Activated CD4-positive, alpha-beta T cell treated with anti-CD3 and anti-CD28 coated beads, Interleukin-2, amount 10 ng/mL, durations not matched to agents 24 days and 14 days (primary cell): ENCODE results near the gene MFN1. TPM values are rescaled to one million over a fixed set of nuclear protein-coding genes. Genes with fewer than 3 reads are reported as not detected.
"Not testable (repeated sequence)": the region's sequence is repeated elsewhere in the genome, so short reads cannot be mapped to it uniquely, and the experiment has no call there.

Experiments used
- DNase-seq: peaks from one replicate; pipeline ENCODE4 v3.0.0; 2022
- H3K27ac Mint-ChIP-seq: one replicate; pipeline ENCODE4 v1.8.0; 2022; ENCODE audit warnings: mild to moderate bottlenecking, mixed read lengths
- H3K27me3 Mint-ChIP-seq: one replicate; pipeline ENCODE4 v1.8.0; 2022; ENCODE audit warnings: mixed read lengths
- H3K36me3 Mint-ChIP-seq: one replicate; pipeline ENCODE4 v1.8.0; 2022; ENCODE audit warnings: low read depth, mild to moderate bottlenecking, mixed read lengths
- H3K4me1 Mint-ChIP-seq: one replicate; pipeline ENCODE4 v1.8.0; 2021; ENCODE audit warnings: mixed read lengths
- H3K4me3 Mint-ChIP-seq: one replicate; pipeline ENCODE4 v1.8.0; 2022; ENCODE audit warnings: mild to moderate bottlenecking, moderate library complexity, mixed read lengths
- H3K9me3 Mint-ChIP-seq: one replicate; pipeline ENCODE4 v1.8.0; 2021; ENCODE audit warnings: mixed read lengths
- intact Hi-C: fragments of 100-400 bp; cut with micrococcal nuclease; formaldehyde crosslinking; loops from one replicate; pipeline ENCODE4 v1.15.1; 2023
- total RNA-seq: library from RNA; stranded (reverse); gene quantifications from 2 replicates; pipeline ENCODE4 v1.2.3, GENCODE V29; 2022

Gene MFN1
- total RNA-seq, result 36.2 and 37.0 TPM in 2 replicates

DNA sequence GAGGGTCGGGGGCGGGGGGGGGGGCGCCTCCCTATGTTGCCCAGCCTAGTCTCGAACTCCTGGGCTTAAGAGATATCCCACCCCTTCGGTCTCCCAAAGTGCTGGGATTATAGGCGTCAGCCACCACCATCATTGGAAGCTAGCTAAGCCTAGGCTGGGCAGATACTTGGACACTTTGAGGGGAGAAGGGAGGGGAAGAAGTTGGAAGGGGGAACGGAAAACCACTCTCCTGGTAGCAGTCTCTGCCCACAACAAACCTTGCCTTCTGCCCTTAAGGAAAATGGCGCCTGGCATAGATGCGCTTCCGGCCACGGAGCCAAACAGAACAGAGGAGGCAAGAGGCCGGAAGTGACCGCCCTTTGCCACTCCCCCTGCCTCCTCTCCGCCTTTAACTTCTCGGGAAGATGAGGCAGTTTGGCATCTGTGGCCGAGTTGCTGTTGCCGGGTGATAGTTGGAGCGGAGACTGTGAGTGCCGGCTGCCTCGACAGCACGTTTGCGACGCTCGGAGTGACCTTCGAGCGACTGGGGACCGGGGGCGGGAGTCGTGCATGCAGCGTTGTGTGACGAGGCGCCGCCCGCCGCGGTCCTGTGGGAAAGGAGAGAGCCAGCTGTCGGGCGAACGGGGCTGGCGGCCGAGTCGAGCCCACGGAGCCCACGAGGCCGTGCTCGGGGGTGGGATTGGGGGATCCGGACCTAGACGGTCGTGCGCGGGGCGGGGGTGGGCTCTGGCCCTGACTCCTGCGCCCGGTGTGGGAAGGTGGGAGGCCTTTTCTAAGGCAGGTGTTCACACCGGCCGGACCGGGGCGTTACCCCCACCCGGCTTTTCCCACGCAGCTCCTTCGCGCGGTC lies at the start of gene MFN1:
Gene MFN1 (plus strand): TSS at position 365 of the 850 bp plus-strand sequence. CDS start 1,143 bp downstream, outside the sequence.
- Mint-ChIP-seq H3K4me1 (peaks cover 14% of the 10 kb centered on the region), H3K27me3 (no peaks in the 10 kb centered on the region), H3K36me3 (peaks cover 19% of the 10 kb centered on the region), H3K4me3 (peak within 1 kb of the TSS; percentile 100), H3K27ac (peak within 1 kb of the TSS; percentile 98), H3K9me3 (no peaks in the 10 kb centered on the region)
- DNase-seq, result peak; percentile 97
- intact Hi-C loops, result loop anchor here (1.0 to 10.0 kb wide), 7 partner anchors 24 to 1257 kb away; partner anchors contain the start of genes ACTL6A, MRPL47, NDUFB5 and TTC14

DNA sequence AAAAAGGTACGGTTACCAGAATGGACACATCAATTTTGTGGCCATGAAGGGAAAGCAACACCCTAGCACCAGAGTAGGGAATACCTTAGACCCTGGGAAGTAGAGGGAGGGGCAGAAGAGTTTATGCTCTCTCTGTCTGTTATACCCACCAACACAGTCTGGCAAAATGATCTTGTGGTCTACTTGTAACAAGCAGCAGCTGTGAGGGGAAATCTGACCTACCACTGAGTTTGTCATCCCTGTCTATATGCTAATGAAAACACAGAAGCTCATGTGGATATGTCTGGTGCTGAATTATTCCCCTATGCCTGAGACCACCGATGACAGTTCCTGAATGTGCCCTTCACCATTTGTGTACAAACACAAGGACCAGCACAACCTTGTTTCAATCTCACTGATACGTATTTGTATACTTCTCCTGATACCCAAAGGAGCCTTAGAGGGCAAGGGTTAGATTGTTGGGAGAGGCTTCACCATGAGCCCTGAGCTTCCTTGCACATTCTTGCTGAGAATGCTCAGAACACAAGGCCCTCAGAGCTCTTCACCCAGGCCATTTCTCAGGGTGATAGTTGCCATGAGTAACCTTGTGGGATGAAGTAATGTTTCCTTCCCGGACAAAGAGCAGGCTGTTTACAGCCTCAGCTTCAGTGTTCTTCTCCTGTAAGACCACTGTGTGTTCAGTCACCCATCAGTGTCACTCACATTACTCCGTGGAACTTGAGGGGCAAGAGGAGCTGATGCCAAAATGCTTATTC lies 49.4 kb upstream of the MFN1 start:
- intact Hi-C loops, result no loop called here
- Mint-ChIP-seq H3K4me3 (no peak overlapping the region), H3K27me3 (peaks cover 13% of the 10 kb centered on the region), H3K9me3 (no peaks in the 10 kb centered on the region), H3K27ac (no peak overlapping the region), H3K4me1 (no peaks in the 10 kb centered on the region), H3K36me3 (no peaks in the 10 kb centered on the region)
- no peak for DNase-seq

DNA sequence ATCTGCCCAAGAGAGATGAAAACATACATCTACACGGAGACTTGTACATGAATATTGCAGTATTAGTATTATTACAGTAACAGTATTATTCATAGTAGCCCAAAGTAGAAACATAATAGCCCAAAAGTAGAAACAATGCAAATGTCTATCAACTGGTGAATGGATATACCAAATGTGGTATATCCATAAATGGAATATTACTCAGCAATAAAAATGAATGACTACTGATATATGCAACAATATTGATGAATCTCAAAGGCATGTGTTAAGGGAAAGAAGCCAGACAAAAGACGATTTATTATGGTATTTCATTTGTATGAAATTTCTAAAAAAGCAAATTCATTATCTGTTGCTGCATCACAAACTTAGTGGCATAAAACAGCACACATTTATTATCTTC lies 48.2 kb upstream of the MFN1 start:
- Mint-ChIP-seq H3K4me1 (no peaks in the 10 kb centered on the region), H3K27me3 (peaks cover 16% of the 10 kb centered on the region), H3K27ac (no peak overlapping the region), H3K9me3 (no peaks in the 10 kb centered on the region), H3K4me3 (no peak overlapping the region), H3K36me3 (no peaks in the 10 kb centered on the region)
- intact Hi-C loops, result no loop called here
- no peak for DNase-seq

DNA sequence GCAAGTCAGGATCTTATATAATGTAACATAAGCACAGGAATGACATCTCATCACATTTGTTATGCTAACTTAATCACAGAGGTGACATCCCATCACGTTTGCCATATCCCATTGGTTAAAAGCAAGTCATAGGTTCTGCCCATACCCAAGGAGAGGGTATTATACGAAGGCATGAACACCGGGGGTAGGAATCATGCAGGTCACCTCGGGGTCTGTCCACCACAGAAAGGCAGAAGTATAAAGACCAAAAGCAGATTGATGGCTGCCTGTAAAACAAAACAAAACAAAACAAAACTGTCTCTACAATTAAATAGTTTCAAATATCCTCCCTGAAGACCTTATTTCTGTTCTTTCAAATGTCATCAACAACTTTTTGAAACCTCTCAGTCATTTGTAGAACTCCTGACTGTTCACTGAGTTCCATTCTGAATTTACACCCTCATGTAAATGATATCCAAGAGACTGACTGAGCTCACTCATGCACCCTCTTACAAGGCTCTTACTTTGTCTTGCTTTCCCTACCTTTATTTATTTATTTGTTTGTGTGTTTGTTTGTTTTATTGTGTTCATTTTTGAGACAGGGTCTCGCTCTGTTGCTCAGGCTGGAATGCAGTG lies 47.4 kb upstream of the MFN1 start:
- Mint-ChIP-seq H3K36me3 (no peaks in the 10 kb centered on the region), H3K27ac (no peak overlapping the region), H3K4me3 (no peak overlapping the region), H3K4me1 (no peaks in the 10 kb centered on the region), H3K27me3 (peaks cover 14% of the 10 kb centered on the region), H3K9me3 (no peaks in the 10 kb centered on the region)
- no peak for DNase-seq
- intact Hi-C loops, result no loop called here

- DNase-seq, result no peak
- H3K27me3 Mint-ChIP-seq, result peaks cover 19% of the 10 kb centered on the region
- H3K4me3 Mint-ChIP-seq, result no peak overlapping the region
- no peaks in the 10 kb centered on the region for H3K4me1 Mint-ChIP-seq
- H3K27ac Mint-ChIP-seq, result no peak overlapping the region
- no peaks in the 10 kb centered on the region for H3K9me3 Mint-ChIP-seq
- intact Hi-C loops, result no loop called here
- no peaks in the 10 kb centered on the region for H3K36me3 Mint-ChIP-seq
Measured at GRCh38 chr3:179301645-179302044, 45.9 kb upstream of the MFN1 start.

GRCh38 chr3:179302111-179302510 lies 45.4 kb upstream of the MFN1 start:
- Mint-ChIP-seq H3K27me3 (peaks cover 15% of the 10 kb centered on the region), H3K4me3 (no peak overlapping the region), H3K9me3 (no peaks in the 10 kb centered on the region), H3K4me1 (no peaks in the 10 kb centered on the region), H3K27ac (no peak overlapping the region), H3K36me3 (no peaks in the 10 kb centered on the region)
- intact Hi-C loops, result no loop called here
- DNase-seq, result no peak

DNA sequence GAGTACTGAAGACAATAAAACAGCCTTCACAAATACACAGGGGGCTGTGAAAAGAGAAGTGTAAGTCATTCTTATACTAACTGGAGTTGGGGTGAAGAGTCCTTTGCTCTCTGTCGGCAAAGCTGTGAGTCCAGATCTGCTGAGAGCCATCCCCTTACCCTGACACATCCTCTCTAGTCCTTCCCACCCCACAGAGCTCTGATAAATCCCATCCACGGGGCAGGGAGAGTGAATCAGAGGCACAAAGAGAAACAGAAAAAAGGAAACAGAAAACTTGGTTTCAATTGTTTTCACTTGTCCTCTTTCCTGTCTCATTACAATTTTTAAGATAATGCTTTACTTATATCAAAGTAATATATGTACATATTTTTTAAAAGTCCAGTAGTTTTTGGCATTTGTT lies 42.9 kb upstream of the MFN1 start:
- no peaks in the 10 kb centered on the region for H3K9me3 Mint-ChIP-seq
- H3K27ac Mint-ChIP-seq, result no peak overlapping the region
- no peak for DNase-seq
- H3K27me3 Mint-ChIP-seq, result peaks cover 14% of the 10 kb centered on the region
- no peaks in the 10 kb centered on the region for H3K4me1 Mint-ChIP-seq
- intact Hi-C loops, result no loop called here
- no peak overlapping the region for H3K4me3 Mint-ChIP-seq
- H3K36me3 Mint-ChIP-seq, result no peaks in the 10 kb centered on the region

DNA sequence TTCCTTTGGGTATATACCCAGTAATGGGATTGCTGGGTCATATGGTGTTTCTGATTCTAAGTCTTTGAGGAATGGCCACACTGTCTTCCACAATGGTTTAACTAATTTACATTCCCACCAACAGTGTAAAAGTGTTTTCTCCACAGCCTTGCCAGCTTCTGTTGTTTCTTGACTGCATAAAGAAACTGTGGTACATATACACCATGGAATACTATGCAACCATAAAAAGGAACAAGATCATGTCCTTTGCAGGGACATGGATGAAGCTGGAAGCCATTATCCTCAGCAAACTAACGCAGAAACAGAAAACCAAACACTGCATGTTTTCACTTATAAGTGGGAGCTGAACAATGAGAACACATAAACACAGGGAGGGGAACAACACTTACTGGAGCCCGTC lies 40.1 kb upstream of the MFN1 start:
- peaks cover 23% of the 10 kb centered on the region for H3K27me3 Mint-ChIP-seq
- H3K36me3 Mint-ChIP-seq, H3K9me3 Mint-ChIP-seq, H3K4me1 Mint-ChIP-seq, DNase-seq, H3K4me3 Mint-ChIP-seq, intact Hi-C loops, H3K27ac Mint-ChIP-seq: not testable (repeated sequence)

DNA sequence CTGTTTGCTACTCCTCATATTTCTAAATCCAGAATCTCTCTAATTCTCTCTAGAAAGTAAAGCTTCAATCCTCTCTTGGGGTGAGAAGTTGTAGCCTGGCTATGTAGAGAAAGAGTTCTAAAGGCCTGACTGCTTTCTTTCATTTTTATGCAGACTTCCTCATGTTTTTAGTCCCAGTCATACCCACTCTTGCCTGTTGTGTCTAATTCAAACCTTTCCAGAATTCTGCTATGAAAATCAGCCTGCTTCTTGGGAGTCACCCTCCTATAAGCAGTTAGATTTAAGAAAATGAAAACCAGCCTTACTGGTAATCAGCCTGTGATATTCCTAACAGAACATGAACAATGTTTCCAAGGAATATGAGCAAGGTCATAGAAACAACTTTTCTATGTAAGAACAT lies 39.5 kb upstream of the MFN1 start:
- no peaks in the 10 kb centered on the region for H3K4me1 Mint-ChIP-seq
- no peak overlapping the region for H3K27ac Mint-ChIP-seq
- no peak overlapping the region for H3K4me3 Mint-ChIP-seq
- H3K9me3 Mint-ChIP-seq, result no peaks in the 10 kb centered on the region
- H3K36me3 Mint-ChIP-seq, result no peaks in the 10 kb centered on the region
- intact Hi-C loops, result no loop called here
- DNase-seq, result no peak
- peaks cover 26% of the 10 kb centered on the region for H3K27me3 Mint-ChIP-seq

DNA sequence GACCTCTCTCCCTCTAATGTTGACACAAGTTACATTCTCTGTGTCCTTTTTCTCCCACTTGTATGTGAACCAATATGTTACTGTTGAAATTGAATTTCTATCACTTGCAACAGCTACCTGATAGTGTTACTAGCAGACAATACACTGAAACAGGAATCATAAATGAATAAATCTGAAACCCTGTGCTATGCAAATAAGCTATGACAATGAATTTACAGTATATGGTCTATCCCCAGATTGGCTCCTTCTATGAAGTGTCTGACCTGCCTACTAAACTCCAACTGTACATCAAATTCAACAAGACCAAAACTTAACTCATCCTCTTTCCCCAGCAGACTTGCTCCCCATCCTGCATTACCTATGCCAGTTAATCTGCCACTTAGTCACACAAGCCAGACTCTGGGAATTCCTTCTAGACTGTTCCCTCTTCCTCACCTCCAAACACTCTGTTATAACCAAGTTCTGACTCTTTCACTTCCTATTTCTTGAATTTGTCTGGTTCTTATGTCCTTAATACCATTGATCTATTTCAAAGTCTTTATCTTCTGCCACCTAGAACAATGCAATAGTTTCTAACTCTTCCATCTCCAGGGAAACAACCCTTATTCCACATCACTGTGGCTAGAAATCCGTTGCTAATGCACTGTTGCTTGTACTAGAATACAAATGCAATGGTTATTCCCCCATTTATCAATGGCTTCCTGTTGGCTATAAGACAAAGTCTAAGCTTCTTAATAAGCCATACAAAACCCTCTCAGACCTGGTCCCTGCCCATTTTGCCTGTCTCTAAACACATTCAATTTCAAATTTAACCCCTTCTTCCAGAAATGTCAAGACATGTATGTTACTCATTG lies 38.1 kb upstream of the MFN1 start:
- H3K27me3 Mint-ChIP-seq, result peaks cover 27% of the 10 kb centered on the region
- intact Hi-C loops, result no loop called here

GRCh38 chr3:179318876-179319275 lies 28.6 kb upstream of the MFN1 start:
- intact Hi-C loops, result loop anchor here (5.0 kb wide), 1 partner anchor 882 kb away; no protein-coding TSS in a partner anchor
- no peaks in the 10 kb centered on the region for H3K9me3 Mint-ChIP-seq
- peaks cover 9% of the 10 kb centered on the region for H3K27me3 Mint-ChIP-seq
- no peak overlapping the region for H3K4me3 Mint-ChIP-seq
- no peak overlapping the region for H3K27ac Mint-ChIP-seq
- peak; percentile 51 for DNase-seq
- H3K4me1 Mint-ChIP-seq, result peaks cover 21% of the 10 kb centered on the region
- no peaks in the 10 kb centered on the region for H3K36me3 Mint-ChIP-seq

More for the DNA sequence above, 38.1 kb upstream of the MFN1 start:
- Mint-ChIP-seq H3K27ac (no peak overlapping the region), H3K36me3 (no peaks in the 10 kb centered on the region), H3K4me3 (no peak overlapping the region), H3K4me1 (no peaks in the 10 kb centered on the region), H3K9me3 (no peaks in the 10 kb centered on the region)
- no peak for DNase-seq

DNA sequence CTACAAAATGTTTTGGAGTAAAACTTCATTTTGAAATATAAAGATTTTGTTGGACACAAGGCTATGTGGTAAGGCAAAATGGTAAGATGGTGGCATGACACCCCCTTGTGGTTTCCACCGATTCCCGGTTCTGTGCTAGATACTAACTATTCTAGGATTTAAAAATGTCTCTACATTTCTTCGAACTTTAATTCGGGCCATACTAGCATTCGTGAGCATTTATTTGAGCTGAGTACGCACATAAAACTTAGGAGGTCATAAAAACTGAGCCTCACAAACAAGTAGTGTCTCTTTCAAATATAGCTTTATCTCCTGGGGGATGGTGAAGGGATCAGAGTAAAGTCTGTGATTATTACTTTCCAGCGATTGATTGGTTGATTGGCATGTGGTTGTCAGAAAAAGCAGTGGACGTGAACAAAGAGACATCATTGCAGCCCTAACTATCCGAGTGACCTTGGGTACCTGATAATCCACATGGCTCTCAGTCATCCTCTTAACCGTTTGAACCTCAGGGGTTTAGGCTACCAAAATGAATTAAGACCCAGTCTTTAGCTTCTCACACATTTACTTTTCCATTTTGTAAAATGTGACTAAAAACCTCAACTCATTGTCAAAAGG lies 25.7 kb upstream of the MFN1 start:
- peaks cover 13% of the 10 kb centered on the region for H3K36me3 Mint-ChIP-seq
- H3K9me3 Mint-ChIP-seq, result no peaks in the 10 kb centered on the region
- intact Hi-C loops, result loop anchor here (2.0 kb wide), 3 partner anchors 129 to 283 kb away; partner anchors contain the start of genes ACTL6A, GNB4, MRPL47 and NDUFB5
- H3K4me1 Mint-ChIP-seq, result peaks cover 25% of the 10 kb centered on the region
- H3K27me3 Mint-ChIP-seq, result peaks cover 5% of the 10 kb centered on the region
- peak overlapping the region; percentile 82 for H3K27ac Mint-ChIP-seq
- H3K4me3 Mint-ChIP-seq, result peak overlapping the region; percentile 64
- DNase-seq, result peak; percentile 53
